ENCODE results near the gene HORMAD2. TPM values are rescaled to one million over a fixed set of nuclear protein-coding genes. Genes with fewer than 3 reads are reported as not detected.

HORMAD2 gene
- total and polyA plus RNA-seq, 2 donors from 2014 or later = not detected

DNA sequence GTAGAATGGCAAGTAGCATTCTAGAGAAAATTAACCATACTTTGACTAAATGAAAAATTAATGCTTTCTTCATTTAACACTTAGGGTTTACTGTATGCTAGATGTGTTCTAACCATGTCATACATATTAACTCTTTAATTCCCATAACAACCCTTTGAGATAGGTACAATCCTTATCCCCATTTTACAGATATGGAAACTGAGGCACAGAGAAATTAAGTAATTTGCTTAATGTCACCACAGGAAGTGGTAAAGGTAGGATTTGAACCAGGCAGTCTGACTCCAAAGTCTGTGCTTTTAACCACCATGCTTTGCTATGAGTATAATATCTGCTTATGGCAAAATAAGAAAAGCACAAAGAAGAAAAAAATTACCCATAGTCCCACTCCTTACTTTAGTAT, 106.8 kb downstream of the HORMAD2 start:
- intact Hi-C loops (cut with DNase I) = no loop called here
- Histone ChIP-seq H3K9me3 (ENCODE audit: control insufficient read depth in 2 of 3, insufficient read depth in 1 of 3, low read length in 3 of 3) (no peaks in the 10 kb centered on the region), H3K27ac (ENCODE audit: low read depth in 2 of 2, low read length in 2 of 2) (no peak overlapping the region), H3K4me3 (ENCODE audit: low read length in 3 of 3) (no peak overlapping the region), H3K9ac (ENCODE audit: low read length in 3 of 3) (no peak overlapping the region), H3K27me3 (ENCODE audit: control insufficient read depth, insufficient read depth, low read length) (no peaks in the 10 kb centered on the region), H3K4me1 (ENCODE audit: control insufficient read depth in 2 of 3, insufficient read depth in 2 of 3, low read depth in 1 of 3, low read length in 3 of 3) (peaks cover 0 to 3% (median 0%) of the 10 kb centered on the region in 3 donors), H3K36me3 (ENCODE audit: control insufficient read depth in 2 of 3, insufficient read depth in 3 of 3, low read length in 3 of 3) (no peaks in the 10 kb centered on the region)
- DNase-seq (no peak), FAIRE-seq (no peak)
- TF ChIP-seq, protein P1, sequence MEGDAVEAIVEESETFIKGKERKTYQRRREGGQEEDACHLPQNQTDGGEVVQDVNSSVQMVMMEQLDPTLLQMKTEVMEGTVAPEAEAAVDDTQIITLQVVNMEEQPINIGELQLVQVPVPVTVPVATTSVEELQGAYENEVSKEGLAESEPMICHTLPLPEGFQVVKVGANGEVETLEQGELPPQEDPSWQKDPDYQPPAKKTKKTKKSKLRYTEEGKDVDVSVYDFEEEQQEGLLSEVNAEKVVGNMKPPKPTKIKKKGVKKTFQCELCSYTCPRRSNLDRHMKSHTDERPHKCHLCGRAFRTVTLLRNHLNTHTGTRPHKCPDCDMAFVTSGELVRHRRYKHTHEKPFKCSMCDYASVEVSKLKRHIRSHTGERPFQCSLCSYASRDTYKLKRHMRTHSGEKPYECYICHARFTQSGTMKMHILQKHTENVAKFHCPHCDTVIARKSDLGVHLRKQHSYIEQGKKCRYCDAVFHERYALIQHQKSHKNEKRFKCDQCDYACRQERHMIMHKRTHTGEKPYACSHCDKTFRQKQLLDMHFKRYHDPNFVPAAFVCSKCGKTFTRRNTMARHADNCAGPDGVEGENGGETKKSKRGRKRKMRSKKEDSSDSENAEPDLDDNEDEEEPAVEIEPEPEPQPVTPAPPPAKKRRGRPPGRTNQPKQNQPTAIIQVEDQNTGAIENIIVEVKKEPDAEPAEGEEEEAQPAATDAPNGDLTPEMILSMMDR (IDR thresholded peaks at IDR 0.05; ENCODE audit: borderline replicate concordance, extremely low read depth, insufficient read depth) = no peak

DNA sequence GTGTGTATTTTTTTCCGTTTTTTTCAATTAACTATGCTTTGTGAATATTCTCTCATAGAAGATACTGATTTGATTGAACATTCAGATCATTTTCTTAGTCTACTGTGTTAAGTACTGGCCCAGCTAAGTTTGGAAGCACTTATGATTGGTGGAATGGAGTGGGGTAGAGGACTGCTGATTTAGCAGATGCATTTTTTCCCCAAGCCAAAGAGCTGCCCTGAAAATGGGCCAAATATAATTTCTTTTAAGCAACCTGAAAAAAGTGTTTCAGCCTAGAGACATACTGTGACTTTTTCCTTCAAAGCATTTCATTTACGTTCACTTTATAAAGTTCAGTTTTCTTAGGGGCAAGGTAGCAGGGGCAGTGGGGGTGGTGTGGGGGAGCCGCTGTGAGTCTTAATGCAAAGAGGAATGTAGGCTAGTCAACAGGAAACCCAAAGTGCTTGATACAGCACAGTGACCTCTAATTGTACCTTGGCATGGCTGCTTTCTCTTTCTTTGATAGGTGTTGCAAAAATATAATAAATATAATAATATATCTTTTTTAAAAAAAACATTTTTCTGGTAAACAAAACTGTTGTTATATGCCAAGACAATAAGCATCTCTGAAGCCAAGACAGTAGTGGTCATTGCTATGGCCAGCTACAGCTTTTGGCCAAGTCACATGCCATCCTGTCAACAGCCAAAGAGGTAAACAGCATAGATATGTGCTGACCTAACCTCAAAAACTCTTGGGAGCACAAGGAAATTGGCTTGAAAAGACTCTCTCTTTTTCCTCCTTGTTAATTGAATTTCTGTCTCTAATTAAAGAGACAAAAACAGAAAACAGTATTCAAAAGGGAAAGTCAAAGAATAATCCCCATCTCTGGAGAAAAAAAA, 107.5 kb downstream of the HORMAD2 start:
- H3K36me3 ChIP-seq (ENCODE audit: control insufficient read depth in 2 of 3, insufficient read depth in 3 of 3, low read length in 3 of 3) = no peaks in the 10 kb centered on the region
- H3K27ac ChIP-seq (ENCODE audit: low read depth in 2 of 2, low read length in 2 of 2) = no peak overlapping the region
- DNase-seq (no peak), FAIRE-seq (no peak)
- no peaks in the 10 kb centered on the region for H3K27me3 ChIP-seq (ENCODE audit: control insufficient read depth, insufficient read depth, low read length)
- peaks cover 0 to 3% (median 0%) of the 10 kb centered on the region in 3 donors for H3K4me1 ChIP-seq (ENCODE audit: control insufficient read depth in 2 of 3, insufficient read depth in 2 of 3, low read depth in 1 of 3, low read length in 3 of 3)
- H3K4me3 ChIP-seq (ENCODE audit: low read length in 3 of 3) = no peak overlapping the region
- intact Hi-C loops (cut with DNase I) = no loop called here
- no peaks in the 10 kb centered on the region for H3K9me3 ChIP-seq (ENCODE audit: control insufficient read depth in 2 of 3, insufficient read depth in 1 of 3, low read length in 3 of 3)
- TF ChIP-seq, protein P1 (IDR thresholded peaks at IDR 0.05; ENCODE audit: borderline replicate concordance, extremely low read depth, insufficient read depth) = no peak
- no peak overlapping the region for H3K9ac ChIP-seq (ENCODE audit: low read length in 3 of 3)

DNA sequence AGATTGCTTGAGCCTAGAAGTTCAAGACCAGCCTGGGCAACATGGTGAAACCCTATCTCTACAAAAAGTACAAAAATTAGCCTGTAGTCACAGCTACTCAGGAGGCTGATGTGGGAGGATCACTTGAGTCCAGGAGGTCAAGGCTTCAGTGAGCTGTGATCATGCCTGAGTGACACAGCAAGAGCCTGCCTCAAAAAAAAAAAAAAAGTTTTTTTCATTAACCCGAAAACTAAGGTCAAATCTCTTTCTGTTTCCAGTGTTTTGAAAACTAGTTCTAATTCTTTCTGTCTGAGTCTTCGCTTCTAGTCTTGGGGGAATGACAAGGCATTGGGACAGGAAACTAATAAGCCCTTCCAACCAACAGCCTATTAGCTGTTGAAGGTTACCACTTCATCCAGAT, 108.6 kb downstream of the HORMAD2 start:
- H3K4me3 ChIP-seq (ENCODE audit: low read length in 3 of 3) = no peak overlapping the region
- no peak overlapping the region for H3K27ac ChIP-seq (ENCODE audit: low read depth in 2 of 2, low read length in 2 of 2)
- TF ChIP-seq, protein P1 (IDR thresholded peaks at IDR 0.05; ENCODE audit: borderline replicate concordance, extremely low read depth, insufficient read depth) = no peak
- FAIRE-seq (no peak), DNase-seq (no peak)
- H3K9me3 ChIP-seq (ENCODE audit: control insufficient read depth in 2 of 3, insufficient read depth in 1 of 3, low read length in 3 of 3) = no peaks in the 10 kb centered on the region
- intact Hi-C loops (cut with DNase I) = no loop called here
- H3K36me3 ChIP-seq (ENCODE audit: control insufficient read depth in 2 of 3, insufficient read depth in 3 of 3, low read length in 3 of 3) = no peaks in the 10 kb centered on the region
- no peaks in the 10 kb centered on the region for H3K27me3 ChIP-seq (ENCODE audit: control insufficient read depth, insufficient read depth, low read length)
- H3K9ac ChIP-seq (ENCODE audit: low read length in 3 of 3) = no peak overlapping the region
- peaks cover 0 to 3% (median 0%) of the 10 kb centered on the region in 3 donors for H3K4me1 ChIP-seq (ENCODE audit: control insufficient read depth in 2 of 3, insufficient read depth in 2 of 3, low read depth in 1 of 3, low read length in 3 of 3)
